ENCODE measurements around the gene LGALS12.
A peak's percentile ranks its signal among the peaks of the same experiment; 100 is the strongest.

The LGALS12 gene

GRCh38 chr11:63558459-63559157, 52.7 kb downstream of the LGALS12 start:
- no peak overlapping the region for H3K4me3 ChIP-seq (ENCODE audit: low read length)
- TF ChIP-seq, protein P1, sequence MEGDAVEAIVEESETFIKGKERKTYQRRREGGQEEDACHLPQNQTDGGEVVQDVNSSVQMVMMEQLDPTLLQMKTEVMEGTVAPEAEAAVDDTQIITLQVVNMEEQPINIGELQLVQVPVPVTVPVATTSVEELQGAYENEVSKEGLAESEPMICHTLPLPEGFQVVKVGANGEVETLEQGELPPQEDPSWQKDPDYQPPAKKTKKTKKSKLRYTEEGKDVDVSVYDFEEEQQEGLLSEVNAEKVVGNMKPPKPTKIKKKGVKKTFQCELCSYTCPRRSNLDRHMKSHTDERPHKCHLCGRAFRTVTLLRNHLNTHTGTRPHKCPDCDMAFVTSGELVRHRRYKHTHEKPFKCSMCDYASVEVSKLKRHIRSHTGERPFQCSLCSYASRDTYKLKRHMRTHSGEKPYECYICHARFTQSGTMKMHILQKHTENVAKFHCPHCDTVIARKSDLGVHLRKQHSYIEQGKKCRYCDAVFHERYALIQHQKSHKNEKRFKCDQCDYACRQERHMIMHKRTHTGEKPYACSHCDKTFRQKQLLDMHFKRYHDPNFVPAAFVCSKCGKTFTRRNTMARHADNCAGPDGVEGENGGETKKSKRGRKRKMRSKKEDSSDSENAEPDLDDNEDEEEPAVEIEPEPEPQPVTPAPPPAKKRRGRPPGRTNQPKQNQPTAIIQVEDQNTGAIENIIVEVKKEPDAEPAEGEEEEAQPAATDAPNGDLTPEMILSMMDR (IDR thresholded peaks at IDR 0.05; ENCODE audit: insufficient read depth, low read depth, low read length, missing control alignments), result no peak
- DNase-seq (ENCODE audit: low read depth), result no peak

GRCh38 chr11:63560506-63561180, 54.8 kb downstream of the LGALS12 start:
- TF ChIP-seq, protein P1 (IDR thresholded peaks at IDR 0.05; ENCODE audit: insufficient read depth, low read depth, low read length, missing control alignments), result no peak
- DNase-seq (ENCODE audit: low read depth), result peak; percentile 74
- no peak overlapping the region for H3K4me3 ChIP-seq (ENCODE audit: low read length)

- no peak within 1 kb of the TSS for H3K4me3 ChIP-seq (ENCODE audit: low read length)
- TF ChIP-seq, protein P1 (IDR thresholded peaks at IDR 0.05; ENCODE audit: insufficient read depth, low read depth, low read length, missing control alignments), result no peak
- DNase-seq (ENCODE audit: low read depth), result no peak
Observed at GRCh38 chr11:63563201-63564055, 57.5 kb downstream of the LGALS12 start, which contains the start of gene PLAAT2. Gene PLAAT2 (minus strand): TSS chr11:63563379. CDS start chr11:63563324, 55 bp downstream.

GRCh38 chr11:63564056-63564774, 58.3 kb downstream of the LGALS12 start:
- no peak for DNase-seq (ENCODE audit: low read depth)
- no peak overlapping the region for H3K4me3 ChIP-seq (ENCODE audit: low read length)
- TF ChIP-seq, protein P1 (IDR thresholded peaks at IDR 0.05; ENCODE audit: insufficient read depth, low read depth, low read length, missing control alignments), result no peak

- H3K4me3 ChIP-seq (ENCODE audit: low read length), result no peak overlapping the region
- DNase-seq (ENCODE audit: low read depth), result peak; percentile 85
- TF ChIP-seq, protein P1 (IDR thresholded peaks at IDR 0.05; ENCODE audit: insufficient read depth, low read depth, low read length, missing control alignments), result peak; percentile 6
Observed at GRCh38 chr11:63564784-63565350, 59.0 kb downstream of the LGALS12 start.

Data from epithelial cell of esophagus (primary cell).